Measurements from ENCODE around the gene STK38. TPM values are rescaled to one million over a fixed set of nuclear protein-coding genes. Genes with fewer than 3 reads are reported as not detected.

The STK38 gene
- total RNA-seq, 1 donor from 2014 or later = 51.6 TPM

DNA sequence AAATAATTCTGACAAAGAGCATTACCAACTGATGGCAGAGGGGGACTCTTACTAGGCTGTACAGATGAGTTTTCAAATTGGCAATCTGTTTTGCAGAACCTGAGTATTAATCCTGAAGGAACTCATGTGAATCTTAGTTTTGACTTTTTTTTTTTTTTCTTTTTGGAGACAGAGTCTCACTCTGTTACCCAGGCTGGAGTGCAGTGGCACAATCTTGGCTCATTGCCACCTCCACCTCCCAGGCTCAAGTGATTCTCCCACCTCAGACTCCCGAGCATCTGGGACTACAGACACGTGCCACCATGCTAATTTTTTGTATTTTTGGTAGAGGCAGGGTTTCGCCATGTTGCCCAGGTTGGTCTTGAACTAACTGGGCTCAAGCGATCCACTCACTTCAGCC, 55.2 kb downstream of the STK38 start:
- H3K27ac Mint-ChIP-seq (ENCODE audit: unreplicated experiment) = no peak overlapping the region
- peaks cover 53% of the 10 kb centered on the region for H3K36me3 Mint-ChIP-seq (ENCODE audit: unreplicated experiment)
- H3K9me3 Mint-ChIP-seq (ENCODE audit: unreplicated experiment) = no peaks in the 10 kb centered on the region
- H3K27me3 Mint-ChIP-seq (ENCODE audit: unreplicated experiment) = no peaks in the 10 kb centered on the region
- no peak overlapping the region for H3K4me3 Mint-ChIP-seq (ENCODE audit: unreplicated experiment)
- DNase-seq (ENCODE audit: extremely low spot score, unreplicated experiment) = no peak
- H3K4me1 Mint-ChIP-seq (ENCODE audit: unreplicated experiment) = peaks cover 18% of the 10 kb centered on the region
- TF ChIP-seq CTCF (IDR thresholded peaks at IDR 0.05) = no peak

- Mint-ChIP-seq H3K27me3 (ENCODE audit: unreplicated experiment) (no peaks in the 10 kb centered on the region), H3K4me1 (ENCODE audit: unreplicated experiment) (peaks cover 18% of the 10 kb centered on the region), H3K36me3 (ENCODE audit: unreplicated experiment) (peaks cover 52% of the 10 kb centered on the region), H3K4me3 (ENCODE audit: unreplicated experiment) (no peak overlapping the region), H3K9me3 (ENCODE audit: unreplicated experiment) (no peaks in the 10 kb centered on the region), H3K27ac (ENCODE audit: unreplicated experiment) (peak overlapping the region; percentile 27)
- TF ChIP-seq CTCF (IDR thresholded peaks at IDR 0.05) = no peak
- no peak for DNase-seq (ENCODE audit: extremely low spot score, unreplicated experiment)
Measured at GRCh38 chr6:36491378-36491965, 55.8 kb downstream of the STK38 start.

DNA sequence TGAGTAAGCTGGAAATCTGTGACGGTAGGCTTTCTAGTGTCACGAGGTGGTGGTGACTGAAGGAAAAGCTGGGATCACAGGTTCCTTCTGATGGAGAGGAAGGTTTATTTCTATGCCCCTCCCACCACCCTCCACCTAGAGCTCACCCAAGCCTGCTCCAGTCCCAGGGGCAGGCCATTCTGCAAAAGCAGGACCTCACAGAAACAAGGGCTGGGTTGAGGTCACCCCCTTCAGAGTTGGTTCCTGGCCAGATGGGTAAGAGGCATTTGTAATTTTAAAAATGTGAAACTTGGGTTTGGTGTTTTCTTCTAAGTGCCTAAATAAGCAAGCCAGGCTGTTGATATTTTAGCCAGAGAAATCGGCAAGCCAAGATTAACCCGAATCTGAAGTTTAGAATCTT, 57.9 kb downstream of the STK38 start:
- Mint-ChIP-seq H3K9me3 (ENCODE audit: unreplicated experiment) (no peaks in the 10 kb centered on the region), H3K4me1 (ENCODE audit: unreplicated experiment) (peaks cover 15% of the 10 kb centered on the region), H3K4me3 (ENCODE audit: unreplicated experiment) (no peak overlapping the region), H3K27me3 (ENCODE audit: unreplicated experiment) (no peaks in the 10 kb centered on the region), H3K27ac (ENCODE audit: unreplicated experiment) (peak overlapping the region; percentile 18), H3K36me3 (ENCODE audit: unreplicated experiment) (peaks cover 49% of the 10 kb centered on the region)
- TF ChIP-seq CTCF (IDR thresholded peaks at IDR 0.05) = no peak
- no peak for DNase-seq (ENCODE audit: extremely low spot score, unreplicated experiment)

GRCh38 chr6:36488221-36488620, 59.1 kb downstream of the STK38 start:
- Mint-ChIP-seq H3K4me3 (ENCODE audit: unreplicated experiment) (no peak overlapping the region), H3K27ac (ENCODE audit: unreplicated experiment) (no peak overlapping the region), H3K4me1 (ENCODE audit: unreplicated experiment) (peaks cover 15% of the 10 kb centered on the region), H3K9me3 (ENCODE audit: unreplicated experiment) (no peaks in the 10 kb centered on the region), H3K27me3 (ENCODE audit: unreplicated experiment) (no peaks in the 10 kb centered on the region), H3K36me3 (ENCODE audit: unreplicated experiment) (peaks cover 46% of the 10 kb centered on the region)
- no peak for DNase-seq (ENCODE audit: extremely low spot score, unreplicated experiment)
- no peak for TF ChIP-seq CTCF (IDR thresholded peaks at IDR 0.05)

- no peak for TF ChIP-seq CTCF (IDR thresholded peaks at IDR 0.05)
- Mint-ChIP-seq H3K27ac (ENCODE audit: unreplicated experiment) (no peak overlapping the region), H3K9me3 (ENCODE audit: unreplicated experiment) (no peaks in the 10 kb centered on the region), H3K4me1 (ENCODE audit: unreplicated experiment) (peaks cover 15% of the 10 kb centered on the region), H3K4me3 (ENCODE audit: unreplicated experiment) (no peak overlapping the region), H3K36me3 (ENCODE audit: unreplicated experiment) (peaks cover 46% of the 10 kb centered on the region), H3K27me3 (ENCODE audit: unreplicated experiment) (no peaks in the 10 kb centered on the region)
- no peak for DNase-seq (ENCODE audit: extremely low spot score, unreplicated experiment)
Measured at GRCh38 chr6:36487698-36488097, 59.6 kb downstream of the STK38 start.
